ENCODE measurements around the gene EFNA5. TPM values are rescaled to one million over a fixed set of nuclear protein-coding genes. Genes with fewer than 3 reads are reported as not detected.
A peak's percentile ranks its signal among the peaks of the same experiment; 100 is the strongest.
"Not testable (repeated sequence)": the region's sequence is repeated elsewhere in the genome, so short reads cannot be mapped to it uniquely, and the experiment has no call there.

Gene EFNA5
- total RNA-seq, 1 experiment from 2014 or later: 1.6 TPM

DNA sequence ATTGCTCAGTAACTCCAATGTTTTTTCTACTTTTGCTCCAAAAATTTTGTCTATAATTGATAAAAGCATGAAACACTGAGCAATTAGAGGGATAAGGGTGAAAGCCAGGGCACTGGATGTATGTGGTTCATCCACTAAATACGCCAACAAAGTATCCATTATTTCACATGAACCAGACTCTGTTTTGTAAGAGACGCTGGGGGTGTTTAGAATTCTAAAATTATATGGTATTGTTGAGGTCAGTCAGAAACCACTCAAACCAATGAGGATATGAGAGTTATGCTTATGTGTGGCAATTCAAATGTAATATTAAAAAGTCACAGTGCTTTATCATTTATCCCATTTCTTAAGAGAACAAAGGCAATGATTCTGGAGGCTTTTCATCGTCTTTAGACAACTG lies 220.2 kb downstream of the EFNA5 start:
- peak; percentile 31 for DNase-seq (ENCODE audit: low read depth, low spot score)
- in situ Hi-C loops (cut with HindIII; ENCODE audit: low pct_unique_long_range_greater_than_20kb, low sequenced_read_pairs): no loop called here

DNA sequence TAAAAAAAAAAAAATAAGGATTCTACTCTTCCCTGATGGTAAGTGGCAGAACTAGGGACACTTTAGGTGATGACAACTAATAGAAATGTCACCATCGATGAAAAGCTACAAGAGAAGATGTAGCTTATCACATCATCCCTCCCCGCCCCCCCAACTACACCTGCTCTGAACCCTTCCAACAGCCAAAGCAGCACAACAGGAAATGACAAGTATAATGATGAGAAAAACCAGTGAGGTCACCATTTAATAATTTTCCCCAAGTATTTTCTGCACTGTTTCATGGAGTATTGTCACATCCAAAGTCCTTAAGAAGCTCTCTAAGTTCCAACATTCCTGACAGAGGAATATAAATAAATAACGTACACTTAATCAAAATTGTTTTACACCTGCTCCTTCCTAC lies 221.4 kb downstream of the EFNA5 start:
- no peak for DNase-seq (ENCODE audit: low read depth, low spot score)
- in situ Hi-C loops (cut with HindIII; ENCODE audit: low pct_unique_long_range_greater_than_20kb, low sequenced_read_pairs): no loop called here

- DNase-seq (ENCODE audit: low read depth, low spot score): no peak
- in situ Hi-C loops (cut with HindIII; ENCODE audit: low pct_unique_long_range_greater_than_20kb, low sequenced_read_pairs): no loop called here
These were observed 223.2 kb downstream of the EFNA5 start for GRCh38 chr5:107447587-107447986.

DNA sequence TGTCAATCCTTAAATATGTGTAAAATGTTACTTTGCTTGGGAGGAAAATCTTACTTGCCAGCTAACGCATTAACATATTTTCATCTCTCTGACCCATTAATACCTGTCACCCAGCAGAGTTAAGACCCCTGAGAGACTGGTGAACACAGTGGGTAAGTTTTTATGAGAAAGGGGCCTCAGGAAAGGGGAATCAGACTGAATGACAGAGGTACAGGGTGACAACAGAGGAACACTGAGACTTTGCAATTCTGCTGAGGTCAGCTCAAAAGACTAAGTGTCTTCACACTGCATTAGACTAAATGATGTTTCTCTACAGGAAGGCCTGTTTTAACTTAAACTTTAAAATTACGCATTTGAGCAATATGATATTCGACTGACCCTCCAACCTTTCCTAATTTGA lies 223.8 kb downstream of the EFNA5 start:
- no peak for DNase-seq (ENCODE audit: low read depth, low spot score)
- in situ Hi-C loops (cut with HindIII; ENCODE audit: low pct_unique_long_range_greater_than_20kb, low sequenced_read_pairs): no loop called here

DNA sequence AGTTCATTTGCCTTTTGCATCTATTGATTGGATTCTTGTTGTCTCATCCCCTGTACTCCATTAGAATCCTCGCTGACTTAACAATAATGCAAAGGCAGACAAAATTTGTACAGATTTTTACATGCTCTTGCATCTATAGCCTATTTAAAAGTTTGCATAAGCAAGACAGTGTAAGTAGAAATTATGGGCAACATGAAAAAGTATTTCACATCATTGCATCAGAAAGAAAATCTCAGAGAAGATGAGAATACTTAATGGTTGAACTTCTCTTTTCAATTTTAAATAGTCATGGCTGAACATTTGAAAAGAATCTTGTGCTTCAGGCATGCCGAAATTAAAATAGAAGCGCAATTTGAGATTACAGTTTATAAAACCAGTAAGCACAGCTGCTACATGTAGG lies 226.4 kb downstream of the EFNA5 start:
- in situ Hi-C loops (cut with HindIII; ENCODE audit: low pct_unique_long_range_greater_than_20kb, low sequenced_read_pairs): no loop called here
- DNase-seq (ENCODE audit: low read depth, low spot score): no peak

DNA sequence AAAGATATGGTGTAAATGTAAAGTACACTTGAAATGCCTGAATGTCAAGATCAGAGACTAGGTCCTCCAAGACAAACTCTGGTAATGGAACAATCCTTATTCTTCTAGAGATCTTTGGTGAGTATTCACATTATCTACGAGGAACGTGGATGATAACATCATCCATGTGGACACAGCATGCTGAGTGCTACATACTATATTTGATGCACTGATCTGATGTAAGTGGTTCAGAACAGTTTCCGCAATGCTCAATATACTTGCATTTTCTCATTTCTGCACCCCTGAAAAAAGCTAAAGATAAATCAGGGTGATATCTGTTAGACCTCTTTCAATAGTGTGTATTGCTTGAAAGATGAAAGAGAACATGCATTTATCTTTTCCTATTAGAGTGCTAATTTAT lies 226.8 kb downstream of the EFNA5 start:
- no peak for DNase-seq (ENCODE audit: low read depth, low spot score)
- in situ Hi-C loops (cut with HindIII; ENCODE audit: low pct_unique_long_range_greater_than_20kb, low sequenced_read_pairs): no loop called here

GRCh38 chr5:107442452-107442851 lies 228.3 kb downstream of the EFNA5 start:
- in situ Hi-C loops (cut with HindIII; ENCODE audit: low pct_unique_long_range_greater_than_20kb, low sequenced_read_pairs): no loop called here
- DNase-seq (ENCODE audit: low read depth, low spot score): no peak

GRCh38 chr5:107439832-107440231 lies 230.9 kb downstream of the EFNA5 start:
- DNase-seq (ENCODE audit: low read depth, low spot score): no peak
- in situ Hi-C loops (cut with HindIII; ENCODE audit: low pct_unique_long_range_greater_than_20kb, low sequenced_read_pairs): no loop called here

- in situ Hi-C loops (cut with HindIII; ENCODE audit: low pct_unique_long_range_greater_than_20kb, low sequenced_read_pairs): no loop called here
- no peak for DNase-seq (ENCODE audit: low read depth, low spot score)
These were observed 232.7 kb downstream of the EFNA5 start for GRCh38 chr5:107437986-107438510.

- in situ Hi-C loops (cut with HindIII; ENCODE audit: low pct_unique_long_range_greater_than_20kb, low sequenced_read_pairs): no loop called here
- DNase-seq (ENCODE audit: low read depth, low spot score): no peak
These were observed 233.6 kb downstream of the EFNA5 start for GRCh38 chr5:107437154-107437553.

- DNase-seq (ENCODE audit: low read depth, low spot score): no peak
- in situ Hi-C loops (cut with HindIII; ENCODE audit: low pct_unique_long_range_greater_than_20kb, low sequenced_read_pairs): no loop called here
These were observed 234.5 kb downstream of the EFNA5 start for GRCh38 chr5:107436201-107436600.

- in situ Hi-C loops (cut with HindIII; ENCODE audit: low pct_unique_long_range_greater_than_20kb, low sequenced_read_pairs): no loop called here
- no peak for DNase-seq (ENCODE audit: low read depth, low spot score)
These were observed 235.7 kb downstream of the EFNA5 start for GRCh38 chr5:107435061-107435460.

GRCh38 chr5:107433646-107434045 lies 237.1 kb downstream of the EFNA5 start:
- DNase-seq (ENCODE audit: low read depth, low spot score); in situ Hi-C loops (cut with HindIII; ENCODE audit: low pct_unique_long_range_greater_than_20kb, low sequenced_read_pairs): not testable (repeated sequence)

- in situ Hi-C loops (cut with HindIII; ENCODE audit: low pct_unique_long_range_greater_than_20kb, low sequenced_read_pairs): no loop called here
- peak; percentile 68 for DNase-seq (ENCODE audit: low read depth, low spot score)
These were observed 238.7 kb downstream of the EFNA5 start for GRCh38 chr5:107431998-107432397.

GRCh38 chr5:107431536-107431935 lies 239.2 kb downstream of the EFNA5 start:
- in situ Hi-C loops (cut with HindIII; ENCODE audit: low pct_unique_long_range_greater_than_20kb, low sequenced_read_pairs): no loop called here
- DNase-seq (ENCODE audit: low read depth, low spot score): no peak

DNA sequence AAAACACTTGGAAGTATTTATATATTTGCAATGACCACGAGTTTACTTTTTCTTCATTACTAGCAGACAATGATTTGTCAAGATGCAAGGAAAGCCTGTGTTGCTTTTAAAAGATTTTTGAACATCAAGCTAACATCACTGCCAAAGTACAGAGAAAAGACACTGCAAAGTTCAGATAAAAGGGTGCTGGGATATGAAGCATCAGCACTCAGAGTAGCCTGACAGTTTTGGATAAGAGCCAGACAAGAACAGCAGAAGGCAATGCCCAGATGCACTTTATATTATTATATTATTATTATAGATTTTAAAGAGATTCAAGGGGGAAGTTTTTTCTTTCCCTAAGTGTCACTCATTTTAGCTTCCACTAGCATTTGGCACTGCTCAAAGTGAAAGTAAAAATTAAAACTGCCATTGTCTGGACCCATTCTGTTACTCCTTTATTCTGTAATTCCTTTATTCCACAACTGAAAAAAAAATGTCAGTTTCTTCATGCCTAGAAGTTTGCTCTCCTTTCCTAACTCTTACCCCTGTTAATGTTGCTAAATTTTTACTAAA lies 240.6 kb downstream of the EFNA5 start:
- in situ Hi-C loops (cut with HindIII; ENCODE audit: low pct_unique_long_range_greater_than_20kb, low sequenced_read_pairs): no loop called here

GRCh38 chr5:107428303-107428813 lies 242.4 kb downstream of the EFNA5 start:
- DNase-seq (ENCODE audit: low read depth, low spot score): no peak

More for the DNA sequence above, 240.6 kb downstream of the EFNA5 start:
- no peak for DNase-seq (ENCODE audit: low read depth, low spot score)

GRCh38 chr5:107426872-107427271 lies 243.9 kb downstream of the EFNA5 start:
- DNase-seq (ENCODE audit: low read depth, low spot score): no peak
- in situ Hi-C loops (cut with HindIII; ENCODE audit: low pct_unique_long_range_greater_than_20kb, low sequenced_read_pairs): no loop called here

More at GRCh38 chr5:107428303-107428813, 242.4 kb downstream of the EFNA5 start:
- in situ Hi-C loops (cut with HindIII; ENCODE audit: low pct_unique_long_range_greater_than_20kb, low sequenced_read_pairs): no loop called here

DNA sequence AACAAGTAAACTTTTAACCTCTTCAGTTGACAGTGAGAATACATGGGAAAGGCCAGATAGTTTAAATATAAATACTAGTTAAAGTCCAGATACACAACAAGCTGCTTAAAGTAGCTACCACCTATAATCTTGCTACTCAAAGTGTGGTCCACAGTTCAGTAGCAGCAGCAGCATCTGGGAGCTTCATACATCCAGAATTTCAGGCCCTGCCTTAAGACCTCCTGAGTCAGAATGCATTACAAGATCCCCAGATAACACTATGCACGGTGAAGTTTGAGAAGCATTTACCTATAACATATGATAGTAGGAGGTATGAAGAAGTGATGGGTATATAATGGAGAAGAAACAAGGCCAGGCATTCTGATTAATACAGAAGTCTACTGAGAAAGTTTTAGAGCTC lies 244.5 kb downstream of the EFNA5 start:
- DNase-seq (ENCODE audit: low read depth, low spot score): no peak
- in situ Hi-C loops (cut with HindIII; ENCODE audit: low pct_unique_long_range_greater_than_20kb, low sequenced_read_pairs): no loop called here
